ENCODE data around the gene PRPS2.

The PRPS2 gene

GRCh38 chrX:12791257-12792228, at the start of gene PRPS2:
TSS of gene PRPS2 (plus strand) at chrX:12791412. CDS start at chrX:12791498, 86 bp downstream.
- peak; percentile 82 for DNase-seq

GRCh38 chrX:12741416-12741815, 49.8 kb upstream of the PRPS2 start:
- DNase-seq = no peak

GRCh38 chrX:12747433-12747832, 43.8 kb upstream of the PRPS2 start:
- DNase-seq = no peak

GRCh38 chrX:12751887-12752286, 39.3 kb upstream of the PRPS2 start:
- no peak for DNase-seq

- no peak for DNase-seq
These were observed 37.8 kb upstream of the PRPS2 start for GRCh38 chrX:12753366-12753765.

- no peak for DNase-seq
These were observed 32.9 kb upstream of the PRPS2 start for GRCh38 chrX:12758291-12758690.

GRCh38 chrX:12767856-12768255, 23.4 kb upstream of the PRPS2 start:
- DNase-seq = no peak

GRCh38 chrX:12768491-12768890, 22.7 kb upstream of the PRPS2 start:
- DNase-seq = no peak

GRCh38 chrX:12770440-12770839, 20.8 kb upstream of the PRPS2 start:
- no peak for DNase-seq

GRCh38 chrX:12771445-12772069, 19.7 kb upstream of the PRPS2 start:
- DNase-seq = peak; percentile 78

- no peak for DNase-seq
These were observed 13.5 kb upstream of the PRPS2 start for GRCh38 chrX:12777670-12778069.

- no peak for DNase-seq
These were observed 11.7 kb upstream of the PRPS2 start for GRCh38 chrX:12779534-12779933.

- DNase-seq = no peak
These were observed 2.6 kb upstream of the PRPS2 start for GRCh38 chrX:12788645-12789044.

GRCh38 chrX:12789976-12790375, 1.2 kb upstream of the PRPS2 start:
- no peak for DNase-seq

- no peak for DNase-seq
These were observed 341 bp upstream of the PRPS2 start for GRCh38 chrX:12790885-12791256.

- DNase-seq = no peak
These were observed 1.5 kb downstream of the PRPS2 start for GRCh38 chrX:12792711-12793110.

- DNase-seq = no peak
These were observed 3.4 kb downstream of the PRPS2 start for GRCh38 chrX:12794654-12795053.

GRCh38 chrX:12798601-12799000, 7.4 kb downstream of the PRPS2 start:
- no peak for DNase-seq

GRCh38 chrX:12799118-12799517, 7.9 kb downstream of the PRPS2 start:
- no peak for DNase-seq

- no peak for DNase-seq
These were observed 11.5 kb downstream of the PRPS2 start for GRCh38 chrX:12802741-12803140.

GRCh38 chrX:12804655-12805054, 13.4 kb downstream of the PRPS2 start:
- DNase-seq = no peak

GRCh38 chrX:12805333-12805732, 14.1 kb downstream of the PRPS2 start:
- DNase-seq = no peak

- DNase-seq = no peak
These were observed 20.4 kb downstream of the PRPS2 start for GRCh38 chrX:12811658-12812057.

GRCh38 chrX:12814420-12814819, 23.2 kb downstream of the PRPS2 start:
- DNase-seq = no peak

Measured in activated CD8-positive, alpha-beta memory T cell treated with anti-CD3 and anti-CD28 coated beads for 24 hours (primary cell).